ENCODE results near the gene KCNAB1.
A peak's percentile ranks its signal among the peaks of the same experiment; 100 is the strongest.

The KCNAB1 gene

GRCh38 chr3:156472150-156472549, 351.8 kb downstream of the KCNAB1 start:
- no peak for DNase-seq

- DNase-seq, result no peak
These were observed 352.3 kb downstream of the KCNAB1 start for GRCh38 chr3:156472684-156473083.

GRCh38 chr3:156473341-156473740, 353.0 kb downstream of the KCNAB1 start:
- no peak for DNase-seq

- DNase-seq, result peak; percentile 9
These were observed 354.4 kb downstream of the KCNAB1 start for GRCh38 chr3:156474560-156475389.

GRCh38 chr3:156477323-156477722, 356.9 kb downstream of the KCNAB1 start:
- DNase-seq, result no peak

GRCh38 chr3:156478891-156479290, 358.5 kb downstream of the KCNAB1 start:
- DNase-seq, result no peak

GRCh38 chr3:156479604-156480003, 359.2 kb downstream of the KCNAB1 start:
- DNase-seq, result no peak

GRCh38 chr3:156480949-156481348, 360.6 kb downstream of the KCNAB1 start:
- DNase-seq, result no peak

GRCh38 chr3:156483002-156483401, 362.6 kb downstream of the KCNAB1 start:
- DNase-seq, result no peak

- DNase-seq, result no peak
These were observed 363.0 kb downstream of the KCNAB1 start for GRCh38 chr3:156483426-156483825.

GRCh38 chr3:156483961-156484787, 363.8 kb downstream of the KCNAB1 start:
- no peak for DNase-seq

GRCh38 chr3:156488767-156489166, 368.4 kb downstream of the KCNAB1 start:
- no peak for DNase-seq

GRCh38 chr3:156489462-156489911, 369.1 kb downstream of the KCNAB1 start:
- no peak for DNase-seq

- no peak for DNase-seq
These were observed 370.8 kb downstream of the KCNAB1 start for GRCh38 chr3:156491192-156491591.

GRCh38 chr3:156492801-156493261, 372.5 kb downstream of the KCNAB1 start:
- DNase-seq, result no peak

- no peak for DNase-seq
These were observed 373.5 kb downstream of the KCNAB1 start for GRCh38 chr3:156493887-156494286.

- DNase-seq, result no peak
These were observed 375.4 kb downstream of the KCNAB1 start for GRCh38 chr3:156495816-156496215.

- no peak for DNase-seq
These were observed 376.9 kb downstream of the KCNAB1 start for GRCh38 chr3:156497326-156497725.

- DNase-seq, result no peak
These were observed 377.9 kb downstream of the KCNAB1 start for GRCh38 chr3:156498307-156498706.

- no peak for DNase-seq
These were observed 386.9 kb downstream of the KCNAB1 start for GRCh38 chr3:156507285-156507684.

- DNase-seq, result peak; percentile 24
These were observed 389.1 kb downstream of the KCNAB1 start for GRCh38 chr3:156509189-156510174.

- no peak for DNase-seq
These were observed 391.8 kb downstream of the KCNAB1 start for GRCh38 chr3:156511987-156512677.

Measured in NCI-H2227 treated with DMSO at 0.1 percent for 48 hours (cell line).